Breast epithelium (tissue), 4 donors: ENCODE data around the gene FBXO30. TPM values are rescaled to one million over a fixed set of nuclear protein-coding genes. Genes with fewer than 3 reads are reported as not detected.

Experiments used
- DNase-seq, 2 donors: peaks; one replicate each; pipeline ENCODE4 v3.0.0-alpha.2; 2019; ENCODE audit warnings: low spot score in 2 of 2
- H3K27ac ChIP-seq, 2 donors: fragments of 200-600 bp; sonication (generic) in 1 of 2; one replicate each; pipeline ENCODE4 v1.5.1; 2016 to 2019; ENCODE audit warnings: mild to moderate bottlenecking in 1 of 2
- H3K27me3 ChIP-seq, 2 donors: fragments of 200-600 bp; sonication (generic) in 1 of 2; one replicate each; pipeline versions ENCODE4 v1.5.1 to v1.6.0; 2017 to 2019; ENCODE audit warnings: control low read depth in 1 of 2, mild to moderate bottlenecking in 1 of 2
- H3K36me3 ChIP-seq: fragments of 200-600 bp; one replicate; pipeline ENCODE4 v1.5.1; 2019
- H3K4me1 ChIP-seq, 2 donors: fragments of 200-600 bp; sonication (generic); one replicate each; pipeline ENCODE4 v1.5.1; 2016 to 2019; ENCODE audit warnings: control low read depth in 1 of 2
- H3K4me3 ChIP-seq, 3 donors: fragments of 200-600 bp; sonication (generic); 1 replicate in 2 of 3; 2 replicates in 1 of 3; pipeline ENCODE4 v1.5.1; 2016 to 2019; ENCODE audit warnings: mild to moderate bottlenecking in 3 of 3, moderate library complexity in 2 of 3
- H3K9me3 ChIP-seq, 2 donors: fragments of 200-600 bp; sonication (generic) in 1 of 2; one replicate each; pipeline ENCODE4 v1.5.1; 2016 to 2019; ENCODE audit warnings: control low read depth in 1 of 2
- CTCF ChIP-seq, 3 donors: fragments of 450-650 bp; IDR thresholded peaks; one replicate each; pipeline ENCODE4 v1.5.1; 2016 to 2017; ENCODE audit warnings: antibody characterized with exemption in 3 of 3, mild to moderate bottlenecking in 3 of 3, moderate library complexity in 3 of 3
- POLR2A ChIP-seq: fragments of 450-650 bp; IDR thresholded peaks from one replicate; pipeline ENCODE4 v1.6.1; 2016; ENCODE audit warnings: antibody characterized with exemption, mild to moderate bottlenecking, moderate library complexity
- POLR2AphosphoS5 ChIP-seq, 3 donors: sonication (generic); formaldehyde crosslinking; IDR thresholded peaks; one replicate each; pipeline ENCODE4 v1.6.1; 2017; ENCODE audit warnings: antibody characterized with exemption in 3 of 3
- intact Hi-C: fragments of 100-400 bp; cut with DNase I; formaldehyde crosslinking; loops from one replicate; pipeline ENCODE4 v1.15.1; 2023; ENCODE audit warnings: low total_unique reads
- total RNA-seq, 3 donors: library from RNA; depleted of rRNA; stranded (reverse); fragments of >200 nt; gene quantifications; one replicate each; pipeline ENCODE4 v1.1.0, GENCODE V29; 2016

Gene FBXO30
- total RNA-seq, 3 donors from 2014 or later, result 8.0 to 11.7 (median 8.2) TPM

- TF ChIP-seq POLR2AphosphoS5 (IDR thresholded peaks at IDR 0.05) (no peak), CTCF (IDR thresholded peaks at IDR 0.05) (no peak), POLR2A (no peak)
- DNase-seq, result no peak
- H3K9me3 ChIP-seq, result no peaks in the 10 kb centered on the region
- intact Hi-C loops, result no loop called here
- H3K4me3 ChIP-seq, result no peak overlapping the region
- no peaks in the 10 kb centered on the region for H3K36me3 ChIP-seq
- no peaks in the 10 kb centered on the region for H3K27me3 ChIP-seq
- no peak overlapping the region for H3K27ac ChIP-seq
- peaks cover 0 to 5% of the 10 kb centered on the region in 2 donors for H3K4me1 ChIP-seq
Measured at GRCh38 chr6:145808239-145808638, 6.4 kb downstream of the FBXO30 start.

GRCh38 chr6:145802141-145802540 is 12.5 kb downstream of the FBXO30 start:
- Histone ChIP-seq H3K36me3 (no peaks in the 10 kb centered on the region), H3K9me3 (no peaks in the 10 kb centered on the region), H3K4me3 (no peak overlapping the region), H3K27me3 (no peaks in the 10 kb centered on the region), H3K4me1 (no peaks in the 10 kb centered on the region), H3K27ac (no peak overlapping the region)
- DNase-seq, result no peak
- TF ChIP-seq CTCF (IDR thresholded peaks at IDR 0.05), result no peak
- TF ChIP-seq POLR2AphosphoS5 (IDR thresholded peaks at IDR 0.05), result no peak
- no peak for TF ChIP-seq POLR2A
- intact Hi-C loops, result loop anchor here (5.0 kb wide), 1 partner anchor 160 kb away; the partner anchor contains the start of gene SHPRH

GRCh38 chr6:145801021-145801420 is 13.6 kb downstream of the FBXO30 start:
- Histone ChIP-seq H3K4me1 (no peaks in the 10 kb centered on the region), H3K27ac (no peak overlapping the region), H3K27me3 (no peaks in the 10 kb centered on the region), H3K4me3 (no peak overlapping the region), H3K36me3 (no peaks in the 10 kb centered on the region), H3K9me3 (no peaks in the 10 kb centered on the region)
- no peak for DNase-seq
- intact Hi-C loops, result loop anchor here (5.0 kb wide), 1 partner anchor 161 kb away; the partner anchor contains the start of gene SHPRH
- no peak for TF ChIP-seq POLR2AphosphoS5 (IDR thresholded peaks at IDR 0.05)

- TF ChIP-seq CTCF (IDR thresholded peaks at IDR 0.05), result no peak
- TF ChIP-seq POLR2AphosphoS5 (IDR thresholded peaks at IDR 0.05), result no peak
- TF ChIP-seq POLR2A, result no peak
- Histone ChIP-seq H3K9me3 (no peaks in the 10 kb centered on the region), H3K36me3 (no peaks in the 10 kb centered on the region), H3K4me1 (no peaks in the 10 kb centered on the region), H3K4me3 (no peak overlapping the region), H3K27me3 (no peaks in the 10 kb centered on the region), H3K27ac (no peak overlapping the region)
- intact Hi-C loops, result no loop called here
- DNase-seq, result no peak
Measured at GRCh38 chr6:145798530-145798929, 16.1 kb downstream of the FBXO30 start.

- no peak overlapping the region for H3K4me3 ChIP-seq
- no peaks in the 10 kb centered on the region for H3K27me3 ChIP-seq
- no peaks in the 10 kb centered on the region for H3K36me3 ChIP-seq
- TF ChIP-seq POLR2A (no peak), POLR2AphosphoS5 (IDR thresholded peaks at IDR 0.05) (no peak), CTCF (IDR thresholded peaks at IDR 0.05) (no peak)
- H3K9me3 ChIP-seq, result peaks cover 12 to 13% of the 10 kb centered on the region in 2 donors
- H3K4me1 ChIP-seq, result no peaks in the 10 kb centered on the region
- DNase-seq, result no peak
- H3K27ac ChIP-seq, result no peak overlapping the region
- intact Hi-C loops, result no loop called here
Measured at GRCh38 chr6:145789443-145789842, 25.2 kb downstream of the FBXO30 start.

GRCh38 chr6:145787688-145788087 is 26.9 kb downstream of the FBXO30 start:
- TF ChIP-seq POLR2AphosphoS5 (IDR thresholded peaks at IDR 0.05) (no peak), CTCF (IDR thresholded peaks at IDR 0.05) (no peak), POLR2A (no peak)
- no peak overlapping the region for H3K27ac ChIP-seq
- H3K4me3 ChIP-seq, result no peak overlapping the region
- intact Hi-C loops, result no loop called here
- H3K27me3 ChIP-seq, result no peaks in the 10 kb centered on the region
- no peaks in the 10 kb centered on the region for H3K4me1 ChIP-seq
- H3K36me3 ChIP-seq, result no peaks in the 10 kb centered on the region
- no peak for DNase-seq
- peaks cover 12 to 13% of the 10 kb centered on the region in 2 donors for H3K9me3 ChIP-seq
